ENCODE data around the gene CDK19. TPM values are rescaled to one million over a fixed set of nuclear protein-coding genes. Genes with fewer than 3 reads are reported as not detected.

The CDK19 gene
- total and polyA plus RNA-seq, 2 experiments from 2014 or later: 7.7 to 10.1 TPM

- Histone ChIP-seq H4K20me1 (replicated peaks; ENCODE audit: insufficient read depth) (peaks cover 4% of the 10 kb centered on the region; the same call in 1 of the 2 replicates), H3K4me2 (no peak overlapping the region), H3K4me3 (no peak overlapping the region), H3F3A (replicated peaks; ENCODE audit: low read depth) (no peaks in the 10 kb centered on the region), H3K4me1 (ENCODE audit: insufficient read depth) (no peaks in the 10 kb centered on the region), H3K27me3 (ENCODE audit: insufficient read depth) (no peaks in the 10 kb centered on the region), H3K27ac (ENCODE audit: low read depth) (no peak overlapping the region), H3K79me2 (replicated peaks; ENCODE audit: insufficient read depth) (no peaks in the 10 kb centered on the region), H3K36me3 (ENCODE audit: insufficient read depth) (peaks cover 18% of the 10 kb centered on the region), H2AFZ (no peak overlapping the region), H3K9me2 (ENCODE audit: insufficient read depth) (no peaks in the 10 kb centered on the region)
- Mint-ChIP-seq H3K4me1 (no peaks in the 10 kb centered on the region), H3K27ac (no peak overlapping the region), H3K36me3 (ENCODE audit: low read depth) (peaks cover 31% of the 10 kb centered on the region), H3K4me3 (no peak overlapping the region), H3K27me3 (ENCODE audit: insufficient read depth, low read depth, poor library complexity) (peaks cover 8% of the 10 kb centered on the region), H3K9me3 (peaks cover 23% of the 10 kb centered on the region)
- TF ChIP-seq POLR2AphosphoS5 (IDR thresholded peaks at IDR 0.05; ENCODE audit: low read depth) (no peak), EZH2 (IDR thresholded peaks at IDR 0.05; ENCODE audit: low read depth, unreplicated experiment) (no peak), STAT1 (IDR thresholded peaks at IDR 0.05; ENCODE audit: unreplicated experiment) (no peak), CREB1 (CRISPR knock-in tag; IDR thresholded peaks at IDR 0.05; ENCODE audit: low read depth) (no peak), EZH2phosphoT487 (IDR thresholded peaks at IDR 0.05; ENCODE audit: unreplicated experiment) (no peak), ZNF114 (CRISPR knock-in tag; IDR thresholded peaks at IDR 0.05) (no peak), NANOG (IDR thresholded peaks at IDR 0.05; ENCODE audit: borderline replicate concordance) (no peak), ZNF331 (CRISPR knock-in tag; IDR thresholded peaks at IDR 0.05; ENCODE audit: low read depth) (no peak), REST (IDR thresholded peaks at IDR 0.05; ENCODE audit: unreplicated experiment) (no peak)
- TF ChIP-seq, protein P1, sequence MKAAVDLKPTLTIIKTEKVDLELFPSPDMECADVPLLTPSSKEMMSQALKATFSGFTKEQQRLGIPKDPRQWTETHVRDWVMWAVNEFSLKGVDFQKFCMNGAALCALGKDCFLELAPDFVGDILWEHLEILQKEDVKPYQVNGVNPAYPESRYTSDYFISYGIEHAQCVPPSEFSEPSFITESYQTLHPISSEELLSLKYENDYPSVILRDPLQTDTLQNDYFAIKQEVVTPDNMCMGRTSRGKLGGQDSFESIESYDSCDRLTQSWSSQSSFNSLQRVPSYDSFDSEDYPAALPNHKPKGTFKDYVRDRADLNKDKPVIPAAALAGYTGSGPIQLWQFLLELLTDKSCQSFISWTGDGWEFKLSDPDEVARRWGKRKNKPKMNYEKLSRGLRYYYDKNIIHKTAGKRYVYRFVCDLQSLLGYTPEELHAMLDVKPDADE (IDR thresholded peaks at IDR 0.05): no peak
- no peak for DNase-seq (ENCODE audit: low spot score)
- no peak for ATAC-seq
Measured at GRCh38 chr6:110746680-110747079, 68.6 kb downstream of the CDK19 start.

GRCh38 chr6:110744991-110745390 lies 70.3 kb downstream of the CDK19 start:
- Histone ChIP-seq H3K27me3 (ENCODE audit: insufficient read depth) (no peaks in the 10 kb centered on the region), H3K4me3 (no peak overlapping the region), H4K20me1 (replicated peaks; ENCODE audit: insufficient read depth) (peaks cover 4% of the 10 kb centered on the region; the same call in 1 of the 2 replicates), H3K4me2 (no peak overlapping the region), H3F3A (replicated peaks; ENCODE audit: low read depth) (no peaks in the 10 kb centered on the region), H3K9me2 (ENCODE audit: insufficient read depth) (no peaks in the 10 kb centered on the region), H3K27ac (ENCODE audit: low read depth) (no peak overlapping the region), H3K4me1 (ENCODE audit: insufficient read depth) (no peaks in the 10 kb centered on the region), H3K79me2 (replicated peaks; ENCODE audit: insufficient read depth) (no peaks in the 10 kb centered on the region), H3K36me3 (ENCODE audit: insufficient read depth) (peaks cover 21% of the 10 kb centered on the region), H2AFZ (no peak overlapping the region)
- no peaks in the 10 kb centered on the region for H3K4me1 Mint-ChIP-seq
- no peak for ATAC-seq
- H3K27me3 Mint-ChIP-seq (ENCODE audit: insufficient read depth, low read depth, poor library complexity): peaks cover 6% of the 10 kb centered on the region
- no peak overlapping the region for H3K27ac Mint-ChIP-seq
- DNase-seq (ENCODE audit: low spot score): no peak
- peaks cover 40% of the 10 kb centered on the region for H3K36me3 Mint-ChIP-seq (ENCODE audit: low read depth)
- H3K4me3 Mint-ChIP-seq: no peak overlapping the region
- H3K9me3 Mint-ChIP-seq: peaks cover 31% of the 10 kb centered on the region
- TF ChIP-seq, protein P2, sequence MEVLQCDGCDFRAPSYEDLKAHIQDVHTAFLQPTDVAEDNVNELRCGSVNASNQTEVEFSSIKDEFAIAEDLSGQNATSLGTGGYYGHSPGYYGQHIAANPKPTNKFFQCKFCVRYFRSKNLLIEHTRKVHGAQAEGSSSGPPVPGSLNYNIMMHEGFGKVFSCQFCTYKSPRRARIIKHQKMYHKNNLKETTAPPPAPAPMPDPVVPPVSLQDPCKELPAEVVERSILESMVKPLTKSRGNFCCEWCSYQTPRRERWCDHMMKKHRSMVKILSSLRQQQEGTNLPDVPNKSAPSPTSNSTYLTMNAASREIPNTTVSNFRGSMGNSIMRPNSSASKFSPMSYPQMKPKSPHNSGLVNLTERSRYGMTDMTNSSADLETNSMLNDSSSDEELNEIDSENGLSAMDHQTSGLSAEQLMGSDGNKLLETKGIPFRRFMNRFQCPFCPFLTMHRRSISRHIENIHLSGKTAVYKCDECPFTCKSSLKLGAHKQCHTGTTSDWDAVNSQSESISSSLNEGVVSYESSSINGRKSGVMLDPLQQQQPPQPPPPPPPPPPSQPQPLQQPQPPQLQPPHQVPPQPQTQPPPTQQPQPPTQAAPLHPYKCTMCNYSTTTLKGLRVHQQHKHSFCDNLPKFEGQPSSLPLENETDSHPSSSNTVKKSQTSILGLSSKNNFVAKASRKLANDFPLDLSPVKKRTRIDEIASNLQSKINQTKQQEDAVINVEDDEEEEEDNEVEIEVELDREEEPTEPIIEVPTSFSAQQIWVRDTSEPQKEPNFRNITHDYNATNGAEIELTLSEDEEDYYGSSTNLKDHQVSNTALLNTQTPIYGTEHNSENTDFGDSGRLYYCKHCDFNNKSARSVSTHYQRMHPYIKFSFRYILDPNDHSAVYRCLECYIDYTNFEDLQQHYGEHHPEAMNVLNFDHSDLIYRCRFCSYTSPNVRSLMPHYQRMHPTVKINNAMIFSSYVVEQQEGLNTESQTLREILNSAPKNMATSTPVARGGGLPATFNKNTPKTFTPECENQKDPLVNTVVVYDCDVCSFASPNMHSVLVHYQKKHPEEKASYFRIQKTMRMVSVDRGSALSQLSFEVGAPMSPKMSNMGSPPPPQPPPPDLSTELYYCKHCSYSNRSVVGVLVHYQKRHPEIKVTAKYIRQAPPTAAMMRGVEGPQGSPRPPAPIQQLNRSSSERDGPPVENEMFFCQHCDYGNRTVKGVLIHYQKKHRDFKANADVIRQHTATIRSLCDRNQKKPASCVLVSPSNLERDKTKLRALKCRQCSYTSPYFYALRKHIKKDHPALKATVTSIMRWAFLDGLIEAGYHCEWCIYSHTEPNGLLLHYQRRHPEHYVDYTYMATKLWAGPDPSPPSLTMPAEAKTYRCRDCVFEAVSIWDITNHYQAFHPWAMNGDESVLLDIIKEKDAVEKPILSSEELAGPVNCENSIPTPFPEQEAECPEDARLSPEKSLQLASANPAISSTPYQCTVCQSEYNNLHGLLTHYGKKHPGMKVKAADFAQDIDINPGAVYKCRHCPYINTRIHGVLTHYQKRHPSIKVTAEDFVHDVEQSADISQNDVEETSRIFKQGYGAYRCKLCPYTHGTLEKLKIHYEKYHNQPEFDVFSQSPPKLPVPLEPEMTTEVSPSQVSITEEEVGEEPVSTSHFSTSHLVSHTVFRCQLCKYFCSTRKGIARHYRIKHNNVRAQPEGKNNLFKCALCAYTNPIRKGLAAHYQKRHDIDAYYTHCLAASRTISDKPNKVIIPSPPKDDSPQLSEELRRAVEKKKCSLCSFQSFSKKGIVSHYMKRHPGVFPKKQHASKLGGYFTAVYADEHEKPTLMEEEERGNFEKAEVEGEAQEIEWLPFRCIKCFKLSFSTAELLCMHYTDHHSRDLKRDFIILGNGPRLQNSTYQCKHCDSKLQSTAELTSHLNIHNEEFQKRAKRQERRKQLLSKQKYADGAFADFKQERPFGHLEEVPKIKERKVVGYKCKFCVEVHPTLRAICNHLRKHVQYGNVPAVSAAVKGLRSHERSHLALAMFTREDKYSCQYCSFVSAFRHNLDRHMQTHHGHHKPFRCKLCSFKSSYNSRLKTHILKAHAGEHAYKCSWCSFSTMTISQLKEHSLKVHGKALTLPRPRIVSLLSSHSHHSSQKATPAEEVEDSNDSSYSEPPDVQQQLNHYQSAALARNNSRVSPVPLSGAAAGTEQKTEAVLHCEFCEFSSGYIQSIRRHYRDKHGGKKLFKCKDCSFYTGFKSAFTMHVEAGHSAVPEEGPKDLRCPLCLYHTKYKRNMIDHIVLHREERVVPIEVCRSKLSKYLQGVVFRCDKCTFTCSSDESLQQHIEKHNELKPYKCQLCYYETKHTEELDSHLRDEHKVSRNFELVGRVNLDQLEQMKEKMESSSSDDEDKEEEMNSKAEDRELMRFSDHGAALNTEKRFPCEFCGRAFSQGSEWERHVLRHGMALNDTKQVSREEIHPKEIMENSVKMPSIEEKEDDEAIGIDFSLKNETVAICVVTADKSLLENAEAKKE (CRISPR knock-in tag; IDR thresholded peaks at IDR 0.05): no peak
- TF ChIP-seq CREB1 (CRISPR knock-in tag; IDR thresholded peaks at IDR 0.05; ENCODE audit: low read depth): no peak
- TF ChIP-seq, protein P1 (IDR thresholded peaks at IDR 0.05): no peak
